H1 (cell line): Measurements from ENCODE around the gene ANKRD65. TPM values are rescaled to one million over a fixed set of nuclear protein-coding genes. Genes with fewer than 3 reads are reported as not detected.
A peak's percentile ranks its signal among the peaks of the same experiment; 100 is the strongest.

Experiments used
- CTCF ChIA-PET: fragments of 300-600 bp; sonication (Branson Sonifier 250); formaldehyde crosslinking; loops from one replicate; lab custom pipeline; 2021; ENCODE audit not compliant: partially characterized antibody; lab: Charles Lee
- POLR2A ChIA-PET: fragments of 300-600 bp; sonication (Branson Sonifier 250); formaldehyde crosslinking; loops from one replicate; lab custom pipeline; 2021; ENCODE audit warnings: inconsistent platforms; ENCODE audit not compliant: partially characterized antibody; lab: Charles Lee
- DNase-seq, 2 experiments: peaks; one replicate each; pipeline versions ENCODE4 v3.0.0 to v3.0.0-alpha.2; 2010 to 2022; ENCODE audit warnings: low spot score in 2 of 2, low read depth in 1 of 2, mixed read lengths in 1 of 2
- FAIRE-seq: peaks from 2 replicates; lab custom pipeline; 2011; peaks lifted over from hg19 to GRCh38; lab: Jason Lieb, UNC
- H2AFZ ChIP-seq: 2 replicates; pipeline ENCODE4 v1.8.1; 2012; ENCODE audit warnings: low read length, inconsistent platforms
- H2AK5ac ChIP-seq: 2 replicates; pipeline ENCODE4 v1.6.1; 2013; ENCODE audit warnings: low read depth, low read length
- H2BK120ac ChIP-seq: replicated peaks from 2 replicates; pipeline ENCODE3; 2013; ENCODE audit warnings: low read depth, low read length, inconsistent platforms
- H2BK12ac ChIP-seq: 2 replicates; pipeline ENCODE4 v1.6.1; 2013; ENCODE audit warnings: low read depth, low read length
- H2BK15ac ChIP-seq: 2 replicates; pipeline ENCODE4 v1.6.1; 2013; ENCODE audit warnings: low read length
- H2BK20ac ChIP-seq: 2 replicates; pipeline ENCODE4 v1.6.1; 2013; ENCODE audit warnings: low read length
- H2BK5ac ChIP-seq: 2 replicates; pipeline ENCODE4 v1.6.1; 2013; ENCODE audit warnings: low read depth, low read length
- H3K14ac ChIP-seq: 2 replicates; pipeline ENCODE4 v1.6.1; 2013; ENCODE audit warnings: inconsistent platforms; ENCODE audit not compliant: insufficient read length
- H3K18ac ChIP-seq: 2 replicates; pipeline ENCODE4 v1.6.1; 2013; ENCODE audit warnings: low read length; ENCODE audit errors: extremely low read depth
- H3K23ac ChIP-seq: 2 replicates; pipeline ENCODE4 v1.6.1; 2013; ENCODE audit warnings: inconsistent platforms; ENCODE audit not compliant: insufficient read length
- H3K23me2 ChIP-seq: 2 replicates; pipeline ENCODE4 v1.6.1; 2013; ENCODE audit warnings: low read depth, low read length
- H3K27ac ChIP-seq: 2 replicates; pipeline ENCODE4 v1.6.1; 2011; ENCODE audit warnings: low read depth, low read length, inconsistent platforms
- H3K27me3 ChIP-seq, 4 experiments: replicated peaks in 1 of 4; 1 replicate in 1 of 4; 2 replicates in 3 of 4; pipeline versions ENCODE4 v1.6.1 to v1.8.1; 2011 to 2013; ENCODE audit warnings: low read length in 3 of 4, mild to moderate bottlenecking in 3 of 4, inconsistent platforms in 2 of 4, mixed read lengths in 2 of 4, moderate library complexity in 1 of 4; ENCODE audit not compliant: control insufficient read depth in 3 of 4, insufficient read depth in 3 of 4; ENCODE audit errors: extremely low read depth in 1 of 4
- H3K36me3 ChIP-seq, 4 experiments: 2 replicates each; pipeline versions ENCODE4 v1.6.1 to v1.8.1; 2011 to 2013; ENCODE audit warnings: mild to moderate bottlenecking in 4 of 4, low read length in 3 of 4, moderate library complexity in 2 of 4, control low read depth in 1 of 4, inconsistent platforms in 1 of 4; ENCODE audit not compliant: insufficient read depth in 4 of 4, control insufficient read depth in 2 of 4
- H3K4ac ChIP-seq: replicated peaks from 2 replicates; pipeline ENCODE3; 2013; ENCODE audit warnings: low read length, low read depth, mixed read lengths, inconsistent platforms; ENCODE audit not compliant: insufficient read length
- H3K4me1 ChIP-seq, 4 experiments: replicated peaks in 1 of 4; 1 replicate in 1 of 4; 2 replicates in 3 of 4; pipeline versions ENCODE4 v1.6.1 to v1.8.1; 2011 to 2013; ENCODE audit warnings: low read length in 3 of 4, inconsistent platforms in 2 of 4, mixed read lengths in 1 of 4; ENCODE audit not compliant: insufficient read depth in 4 of 4, control insufficient read depth in 3 of 4
- H3K4me2 ChIP-seq, 2 experiments: 2 replicates each; pipeline versions ENCODE4 v1.6.1 to v1.8.1; 2011 to 2013; ENCODE audit warnings: low read depth in 2 of 2, low read length in 2 of 2, control low read depth in 1 of 2, inconsistent platforms in 1 of 2, mild to moderate bottlenecking in 1 of 2; ENCODE audit not compliant: insufficient read depth in 1 of 2
- H3K4me3 ChIP-seq, 4 experiments: fragments of 200-600, 300-600 bp in 1 of 4; sonication (generic), shearing (Covaris generic), sonication (Bioruptor Twin) in 1 of 4; 2 replicates each; pipeline versions ENCODE4 v1.5.1 to v1.8.1; 2011 to 2016; ENCODE audit warnings: low read length in 4 of 4, low read depth in 3 of 4, control low read depth in 2 of 4, inconsistent platforms in 2 of 4, mild to moderate bottlenecking in 2 of 4, mixed read lengths in 1 of 4, moderate library complexity in 1 of 4; ENCODE audit not compliant: insufficient read depth in 2 of 4; ENCODE audit errors: extremely low read depth in 1 of 4
- H3K56ac ChIP-seq: replicated peaks from 2 replicates; pipeline ENCODE3; 2013; ENCODE audit warnings: low read depth, mild to moderate bottlenecking, mixed read lengths, low read length, inconsistent platforms; ENCODE audit not compliant: insufficient read length
- H3K79me1 ChIP-seq: 2 replicates; pipeline ENCODE4 v1.6.1; 2013; ENCODE audit warnings: low read depth, low read length, control low read depth
- H3K79me2 ChIP-seq, 2 experiments: 2 replicates each; pipeline versions ENCODE4 v1.6.1 to v1.8.1; 2012 to 2013; ENCODE audit warnings: low read length in 2 of 2, mild to moderate bottlenecking in 2 of 2, inconsistent platforms in 1 of 2; ENCODE audit not compliant: insufficient read depth in 2 of 2, control insufficient read depth in 1 of 2
- H3K9ac ChIP-seq, 4 experiments: replicated peaks in 1 of 4; 1 replicate in 1 of 4; 2 replicates in 3 of 4; pipeline versions ENCODE4 v1.6.1 to v1.8.1; 2011 to 2013; ENCODE audit warnings: low read depth in 3 of 4, low read length in 3 of 4, control low read depth in 2 of 4, mild to moderate bottlenecking in 2 of 4, moderate library complexity in 2 of 4, inconsistent platforms in 1 of 4; ENCODE audit errors: extremely low read depth in 1 of 4
- H3K9me3 ChIP-seq, 2 experiments: 2 replicates each; pipeline versions ENCODE4 v1.6.1 to v1.8.1; 2012 to 2013; ENCODE audit warnings: mild to moderate bottlenecking in 2 of 2, moderate library complexity in 2 of 2, control low read depth in 1 of 2, inconsistent platforms in 1 of 2, low read depth in 1 of 2, low read length in 1 of 2, mixed read lengths in 1 of 2; ENCODE audit not compliant: insufficient read depth in 2 of 2
- H4K20me1 ChIP-seq, 2 experiments: replicated peaks in 1 of 2; 2 replicates each; pipeline versions ENCODE3 to v1.8.1; 2011 to 2013; ENCODE audit warnings: inconsistent platforms in 2 of 2, low read length in 2 of 2, mild to moderate bottlenecking in 1 of 2; ENCODE audit not compliant: insufficient read depth in 2 of 2, control insufficient read depth in 1 of 2
- H4K5ac ChIP-seq: 2 replicates; pipeline ENCODE4 v1.6.1; 2013; ENCODE audit warnings: low read length, low read depth, mixed read lengths, inconsistent platforms; ENCODE audit not compliant: insufficient read length
- H4K8ac ChIP-seq: 2 replicates; pipeline ENCODE4 v1.8.0; 2013; ENCODE audit warnings: mild to moderate bottlenecking, moderate library complexity, low read length, inconsistent platforms; ENCODE audit not compliant: insufficient read depth; ENCODE audit errors: extremely low read depth
- H4K91ac ChIP-seq: replicated peaks from 2 replicates; pipeline ENCODE3; 2013; ENCODE audit warnings: low read length, mixed read lengths, inconsistent platforms; ENCODE audit not compliant: insufficient read length
- CHD2 ChIP-seq: IDR thresholded peaks from 2 replicates; pipeline ENCODE4 v1.6.1; 2012; ENCODE audit warnings: low read length, improper control_type of control experiment
- EP300 ChIP-seq, 2 experiments: IDR thresholded peaks; 1 replicate in 1 of 2; 2 replicates in 1 of 2; pipeline ENCODE4 v1.6.1; 2011 to 2012; ENCODE audit warnings: low read depth in 2 of 2, low read length in 2 of 2, mild to moderate bottlenecking in 2 of 2, borderline replicate concordance in 1 of 2, inconsistent platforms in 1 of 2, moderate library complexity in 1 of 2
- EZH2 ChIP-seq: fragments of 200-600 bp; sonication (generic); IDR thresholded peaks from 2 replicates; pipeline ENCODE4 v1.7.1; 2012; ENCODE audit warnings: low read depth, mild to moderate bottlenecking, moderate library complexity, low read length, inconsistent platforms; ENCODE audit not compliant: severe bottlenecking
- GABPA ChIP-seq: IDR thresholded peaks from 2 replicates; pipeline ENCODE4 v1.6.1; 2011; ENCODE audit warnings: mild to moderate bottlenecking, low read length, moderate library complexity, borderline replicate concordance; ENCODE audit not compliant: insufficient read depth
- JUN ChIP-seq: IDR thresholded peaks from 2 replicates; pipeline ENCODE4 v1.6.1; 2011; ENCODE audit warnings: low read depth, mild to moderate bottlenecking, improper control_type of control experiment, low read length
- NANOG ChIP-seq: IDR thresholded peaks from 2 replicates; pipeline ENCODE4 v1.6.1; 2011; ENCODE audit warnings: low read length, low read depth, mild to moderate bottlenecking, inconsistent platforms; ENCODE audit not compliant: insufficient read depth, poor library complexity, severe bottlenecking
- RAD21 ChIP-seq, 2 experiments: IDR thresholded peaks in 1 of 2; conservative IDR thresholded peaks in 1 of 2; 2 replicates each; pipeline ENCODE4 v1.6.1; 2011; ENCODE audit warnings: low read depth in 2 of 2, low read length in 2 of 2, improper control_type of control experiment in 1 of 2, inconsistent platforms in 1 of 2, mild to moderate bottlenecking in 1 of 2, moderate library complexity in 1 of 2
- RXRA ChIP-seq: IDR thresholded peaks from 2 replicates; pipeline ENCODE4 v1.6.1; 2011; ENCODE audit warnings: low read depth, mild to moderate bottlenecking, low read length, moderate library complexity; ENCODE audit not compliant: insufficient read depth
- SIX5 ChIP-seq: IDR thresholded peaks from 2 replicates; pipeline ENCODE4 v1.6.1; 2011; ENCODE audit warnings: mild to moderate bottlenecking, low read depth, low read length
- TAF7 ChIP-seq: optimal IDR thresholded peaks from 2 replicates; pipeline ENCODE3; 2011; ENCODE audit warnings: low read depth, mild to moderate bottlenecking, inconsistent platforms, low read length, moderate library complexity, borderline replicate concordance
- YY1 ChIP-seq: IDR thresholded peaks from 2 replicates; pipeline ENCODE4 v1.6.1; 2011; ENCODE audit warnings: low read depth, mild to moderate bottlenecking, low read length
- ZNF274 ChIP-seq: IDR thresholded peaks from 2 replicates; pipeline ENCODE4 v1.7.0; 2012; ENCODE audit warnings: low read length, borderline replicate concordance; ENCODE audit errors: extremely low read depth
- WGBS, 2 experiments: shearing (Covaris generic) in 1 of 2; methylation state at CpG; one replicate each; pipeline versions ENCODE4 v1.1.6 to v1.1.7; 2013 to 2015; ENCODE audit warnings: low lambda C conversion rate in 2 of 2, mixed read lengths in 2 of 2, inconsistent platforms in 1 of 2, low coverage in 1 of 2, missing lambda C conversion rate in 1 of 2; ENCODE audit not compliant: insufficient replicate concordance in 2 of 2, insufficient coverage in 1 of 2, insufficient read length in 1 of 2; ENCODE audit errors: extremely low coverage in 1 of 2, missing lambda C conversion rate in 1 of 2; 5-methylcytosine and 5-hydroxymethylcytosine counted together
- polyA plus RNA-seq, 7 experiments: library from polyadenylated mRNA; depleted of rRNA in 3 of 7; stranded (reverse) in 5 of 7; unstranded in 2 of 7; fragments of >200 nt in 5 of 7; fragments of 200-250 nt in 2 of 7; gene quantifications; 1 replicate in 5 of 7; 2 replicates in 1 of 7; 4 replicates in 1 of 7; pipeline versions ENCODE4 v1.2.1 to v1.2.3, GENCODE V29; 2011 to 2013; ENCODE audit warnings: missing spikeins in 2 of 7, mixed read lengths in 2 of 7
- total RNA-seq: library from RNA; stranded (reverse); fragmentation: NEBNext Ultra II Directional; extraction: Animal tissue kit (Norgen Biotek cat#: 25700); gene quantifications from 2 replicates; pipeline ENCODE4 v1.2.1, GENCODE V29; 2021

The ANKRD65 gene
- total and polyA plus RNA-seq, 2 of the 8 experiments (the other 6 are each of a cell fraction or from before 2014, with no cell fraction given), result 1.8 to 2.0 TPM

DNA sequence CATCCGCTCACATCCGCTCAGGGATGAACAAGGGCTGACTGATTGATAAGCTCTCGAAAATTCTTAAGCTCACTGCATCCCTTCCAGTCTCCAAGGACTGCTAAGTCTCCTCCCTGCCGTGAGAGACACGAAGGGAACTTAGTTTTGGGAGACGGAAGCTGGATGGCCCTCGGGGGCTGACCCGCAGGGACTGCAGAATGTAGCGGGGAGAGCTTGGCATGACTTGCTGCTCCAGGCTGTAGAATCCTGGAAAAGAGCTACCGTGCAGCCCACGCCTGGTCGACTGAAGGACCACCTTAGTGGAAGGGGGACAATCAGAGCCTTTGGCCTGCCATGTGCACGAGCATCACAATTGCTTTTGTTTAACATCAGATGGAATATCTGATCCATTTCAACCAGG lies 5.3 kb downstream of the ANKRD65 start:
- no peak overlapping the region for H3K14ac ChIP-seq
- WGBS, 2 experiments, result 93% methylated on average over 13 of the region's 13 CpGs; no CpG with 5 or more reads in 1 of the 2 experiments
- H2BK5ac ChIP-seq, result no peak overlapping the region
- H3K56ac ChIP-seq, result no peak overlapping the region
- ChIA-PET POLR2A (interaction anchor here (0.6 to 4.8 kb wide), 10 partner anchors 9 to 140 kb away, joined by 3 to 27 read pairs (median 6); partner anchors contain the start of genes CCNL2 and MRPL20), CTCF (interaction anchor here (0.6 to 5.1 kb wide), 6 partner anchors 10 to 432 kb away, joined by 3 to 32 read pairs (median 6); no protein-coding TSS in a partner anchor)
- H3K79me2 ChIP-seq, result no peaks in the 10 kb centered on the region
- 0 out of 2 replicates have a peak overlapping the region, but pooled peaks have one; percentile 80 for H2BK12ac ChIP-seq
- no peak overlapping the region for H3K23ac ChIP-seq
- no peak overlapping the region for H3K4me2 ChIP-seq
- FAIRE-seq, result no peak
- peaks cover 4 to 7% of the 10 kb centered on the region in 2 experiments; a peak in 1 of 4 replicates for H3K9me3 ChIP-seq
- no peaks in the 10 kb centered on the region for H4K20me1 ChIP-seq
- no peak for DNase-seq
- no peak overlapping the region for H3K9ac ChIP-seq
- H2BK120ac ChIP-seq, result no peak overlapping the region
- H3K27ac ChIP-seq, result no peak overlapping the region
- 0 out of 2 replicates have a peak overlapping the region, but pooled peaks have one; percentile 61 for H2BK15ac ChIP-seq
- no peak overlapping the region for H3K4ac ChIP-seq
- no peak overlapping the region for H4K5ac ChIP-seq
- H2AK5ac ChIP-seq, result no peak overlapping the region
- H2BK20ac ChIP-seq, result 0 out of 2 replicates have a peak overlapping the region, but pooled peaks have one; percentile 80
- no peaks in the 10 kb centered on the region; a peak in 1 of 7 replicates for H3K27me3 ChIP-seq
- no peak overlapping the region for H2AFZ ChIP-seq
- peaks cover 0 to 14% (median 11%) of the 10 kb centered on the region in 4 experiments; a peak in 6 of 7 replicates for H3K4me1 ChIP-seq
- H3K4me3 ChIP-seq, result no peak overlapping the region
- H3K23me2 ChIP-seq, result peaks cover 6% of the 10 kb centered on the region; the same call in 1 of the 2 replicates
- H3K36me3 ChIP-seq, result peaks cover 0 to 4% (median 0%) of the 10 kb centered on the region in 4 experiments; a peak in 1 of 8 replicates
- H3K18ac ChIP-seq, result no peak overlapping the region
- H3K79me1 ChIP-seq, result no peaks in the 10 kb centered on the region
- H4K8ac ChIP-seq, result no peak overlapping the region
- no peak overlapping the region for H4K91ac ChIP-seq
- TF ChIP-seq ZNF274 (no peak), EZH2 (no peak), JUN (no peak), NANOG (no peak), GABPA (no peak), RAD21 (IDR thresholded peaks at IDR 0.05 in 1 of 2, conservative IDR thresholded peaks at IDR 0.05 in 1 of 2; ENCODE audit: low read depth in 2 of 2, low read length in 2 of 2) (no peak), CHD2 (no peak), RXRA (no peak), SIX5 (no peak), YY1 (no peak), TAF7 (no peak), EP300 (IDR thresholded peaks at IDR 0.05; ENCODE audit: borderline replicate concordance in 1 of 2, low read depth in 2 of 2, low read length in 2 of 2) (no peak)
